ENCODE results near the gene KIZ.

GRCh38 chr20:21208999-21209398 is 83.1 kb downstream of the KIZ start:
- no peak for TF ChIP-seq CTCF (conservative IDR thresholded peaks at IDR 0.05 in 1 of 2, IDR thresholded peaks at IDR 0.05 in 1 of 2; ENCODE audit: extremely low read depth in 1 of 2, insufficient read depth in 1 of 2, low read depth in 1 of 2, low read length in 2 of 2)
- no peak for TF ChIP-seq EZH2 (IDR thresholded peaks at IDR 0.05; ENCODE audit: borderline replicate concordance, low read length)

Data from mammary epithelial cell (primary cell).